Heart left ventricle (tissue), 16 donors: ENCODE data around the gene JMJD7. TPM values are rescaled to one million over a fixed set of nuclear protein-coding genes. Genes with fewer than 3 reads are reported as not detected.
A peak's percentile ranks its signal among the peaks of the same experiment; 100 is the strongest.

Experiments
- ATAC-seq, 4 donors: fragments of 200-7000 bp; cut with Tn5 transposase; one replicate each; pipeline ENCODE4 v1.9.1; 2020 to 2022; ENCODE audit warnings: moderate library complexity in 4 of 4, mild to moderate bottlenecking in 3 of 4, moderate number of reproducible peaks in 1 of 4
- DNase-seq, 5 donors: peaks; one replicate each; pipeline ENCODE4 v3.0.0-alpha.2; 2020
- H3K27ac ChIP-seq, 12 donors: fragments of 200-600 bp; sonication (generic) in 4 of 12; one replicate each; pipeline versions ENCODE4 v1.5.0 to v1.8.0; 2016 to 2022; ENCODE audit warnings: mild to moderate bottlenecking in 2 of 12
- H3K27me3 ChIP-seq, 9 donors: fragments of 200-600 bp; sonication (generic) in 2 of 9; one replicate each; pipeline versions ENCODE4 v1.5.1 to v1.8.0; 2016 to 2022; ENCODE audit warnings: mild to moderate bottlenecking in 3 of 9
- H3K36me3 ChIP-seq, 9 donors: fragments of 200-600 bp; sonication (generic) in 2 of 9; one replicate each; pipeline versions ENCODE4 v1.5.0 to v1.8.0; 2018 to 2022; ENCODE audit warnings: mild to moderate bottlenecking in 2 of 9
- H3K4me1 ChIP-seq, 12 donors: fragments of 200-600 bp; sonication (generic) in 4 of 12; one replicate each; pipeline versions ENCODE4 v1.5.0 to v1.8.0; 2016 to 2022; ENCODE audit warnings: mild to moderate bottlenecking in 3 of 12
- H3K4me3 ChIP-seq, 12 donors: fragments of 200-600 bp; sonication (generic) in 4 of 12; one replicate each; pipeline versions ENCODE4 v1.5.0 to v1.8.0; 2017 to 2022; ENCODE audit warnings: mild to moderate bottlenecking in 9 of 12, moderate library complexity in 4 of 12
- H3K9me3 ChIP-seq, 12 donors: fragments of 200-600 bp; sonication (generic) in 4 of 12; one replicate each; pipeline versions ENCODE4 v1.5.0 to v1.8.0; 2016 to 2022; ENCODE audit warnings: mild to moderate bottlenecking in 1 of 12
- CTCF ChIP-seq, 12 donors: fragments of 200-600 bp; sonication (generic) in 4 of 12; IDR thresholded peaks; one replicate each; pipeline versions ENCODE4 v1.5.0 to v1.8.0; 2018 to 2022; ENCODE audit warnings: antibody characterized with exemption in 12 of 12, mild to moderate bottlenecking in 5 of 12
- POLR2A ChIP-seq, 2 donors: fragments of 450-650 bp; IDR thresholded peaks; one replicate each; pipeline ENCODE4 v1.6.1; 2017; ENCODE audit warnings: antibody characterized with exemption in 2 of 2, mild to moderate bottlenecking in 2 of 2, moderate library complexity in 2 of 2
- WGBS, 4 donors: extraction: QIAGEN DNeasy Blood & Tissue Kit in 2 of 4; methylation state at CpG; one replicate each; pipeline versions ENCODE4 v1.1.5 to v1.1.7; 2013 to 2018; 5-methylcytosine and 5-hydroxymethylcytosine counted together
- intact Hi-C, 10 donors: fragments of 100-400 bp; cut with DNase I; formaldehyde crosslinking; loops; one replicate each; pipeline versions ENCODE4 v1.11.1 to v1.14.2; 2022
- polyA plus RNA-seq, 2 donors: library from polyadenylated mRNA; stranded (reverse); fragments of 200-250 nt; gene quantifications; one replicate each; pipeline ENCODE4 v1.2.3, GENCODE V29; 2013
- total RNA-seq, 9 donors: library from RNA; depleted of rRNA in 2 of 9; stranded (reverse); fragments of >200 nt in 2 of 9; fragmentation: NEBNext Ultra II Directional in 3 of 9; extraction: Animal tissue kit (Norgen Biotek cat#: 25700) in 3 of 9; gene quantifications; one replicate each; pipeline versions ENCODE4 v1.1.0 to v1.2.4, GENCODE V29; 2016 to 2023
- donor health status: ischemic (EF 13 %, LVEDD 7.1; RV severe dilation, severe dysfunction).
- donor health status: healthy with polysubstance abuse.
- donor health status: DM: no; HTN: yes; CAD: no.
- donor health status: DM: no; HTN: no; CAD: no.
- donor health status: ischemic (EF 25% LVEDD 6.9; RV normal size, moderate dysfunction).
- donor health status: ischemic (EF 25% LVEDD 5.7; RV mildly dilated, moderate dysfunction).
- donor health status: healthy.
- donor health status: DM: yes; HTN: yes; CAD: no.
- donor health status: ischemic (EF 35%, LVEDD 5.7; RV mildly dilated, moderate dysfunction).
- donor health status: nonischemic (EF 11% LVEDD 7.7; RV severe dilation, severe dysfunction).
- donor health status: DM: yes; HTN: yes; CAD: no.
- donor health status: PGD.
- donor health status: ischemic (EF 29% LVEDD 5.4; RV normal size, mild dysfunction).
- donor health status: nonischemic (EF 23%, LVEDD 6.1; RV moderate dilation, normal function).

The JMJD7 gene
- total and polyA plus RNA-seq, 11 donors = 5.4 to 20.6 (median 11.8) TPM

- Histone ChIP-seq H3K4me3 (no peak overlapping the region), H3K4me1 (peaks cover 11 to 60% (median 42%) of the 10 kb centered on the region in 12 donors), H3K9me3 (no peaks in the 10 kb centered on the region), H3K27ac (peak overlapping the region in 11 of 12 donors; percentile 6 to 67 (median 49)), H3K27me3 (no peaks in the 10 kb centered on the region), H3K36me3 (no peaks in the 10 kb centered on the region)
- ATAC-seq (peak; percentile 51 to 75 (median 62)), DNase-seq (peak in 3 of 5 donors; percentile 30 to 60 (median 46))
- no peak for TF ChIP-seq POLR2A (IDR thresholded peaks at IDR 0.05)
- TF ChIP-seq CTCF (IDR thresholded peaks at IDR 0.05) = no peak
- intact Hi-C loops = no loop called here
- 28 to 45% (median 30%) methylated on average over 5 of the region's 5 CpGs for WGBS, 4 donors
These were observed 36.9 kb upstream of the JMJD7 start for GRCh38 chr15:41790756-41791546.

- 69 to 83% (median 79%) methylated on average over 4 of the region's 4 CpGs for WGBS, 4 donors
- no peak for DNase-seq
- H3K9me3 ChIP-seq = no peaks in the 10 kb centered on the region
- intact Hi-C loops = no loop called here
- ATAC-seq = peak in 1 of 4 donors; percentile 14
- peaks cover 11 to 66% (median 47%) of the 10 kb centered on the region in 12 donors for H3K4me1 ChIP-seq
- TF ChIP-seq CTCF (IDR thresholded peaks at IDR 0.05) = no peak
- no peak for TF ChIP-seq POLR2A (IDR thresholded peaks at IDR 0.05)
- H3K27me3 ChIP-seq = no peaks in the 10 kb centered on the region
- H3K27ac ChIP-seq = peak overlapping the region in 9 of 12 donors; percentile 42 to 65 (median 49)
- no peaks in the 10 kb centered on the region for H3K36me3 ChIP-seq
- H3K4me3 ChIP-seq = no peak overlapping the region
These were observed 36.4 kb upstream of the JMJD7 start for GRCh38 chr15:41791547-41791937.

GRCh38 chr15:41792000-41792637 is 35.8 kb upstream of the JMJD7 start:
- Histone ChIP-seq H3K36me3 (no peaks in the 10 kb centered on the region), H3K4me1 (peaks cover 11 to 72% (median 51%) of the 10 kb centered on the region in 12 donors), H3K4me3 (no peak overlapping the region), H3K9me3 (no peaks in the 10 kb centered on the region), H3K27ac (peak overlapping the region in 4 of 12 donors; percentile 45 to 65 (median 52)), H3K27me3 (no peaks in the 10 kb centered on the region)
- no peak for TF ChIP-seq POLR2A (IDR thresholded peaks at IDR 0.05)
- TF ChIP-seq CTCF (IDR thresholded peaks at IDR 0.05) = no peak
- peak in 1 of 4 donors; percentile 62 for ATAC-seq
- DNase-seq = no peak
- WGBS, 4 donors = 60 to 68% (median 63%) methylated on average over 5 of the region's 5 CpGs
- intact Hi-C loops = no loop called here

GRCh38 chr15:41794081-41794480 is 33.8 kb upstream of the JMJD7 start:
- ATAC-seq = no peak
- 71 to 84% (median 78%) methylated on average over 4 of the region's 4 CpGs for WGBS, 4 donors

More at GRCh38 chr15:41794081-41794480, 33.8 kb upstream of the JMJD7 start:
- TF ChIP-seq POLR2A (IDR thresholded peaks at IDR 0.05) (no peak), CTCF (IDR thresholded peaks at IDR 0.05) (no peak)
- Histone ChIP-seq H3K27ac (no peak overlapping the region), H3K36me3 (no peaks in the 10 kb centered on the region), H3K27me3 (no peaks in the 10 kb centered on the region), H3K4me3 (no peak overlapping the region), H3K4me1 (peaks cover 11 to 71% (median 46%) of the 10 kb centered on the region in 12 donors), H3K9me3 (no peaks in the 10 kb centered on the region)
- DNase-seq = no peak
- intact Hi-C loops = no loop called here
